C4-2B (cell line): ENCODE results near the gene C4orf50.
"Not testable (repeated sequence)": the region's sequence is repeated elsewhere in the genome, so short reads cannot be mapped to it uniquely, and the experiment has no call there.

Experiments
- H3K27ac ChIP-seq: fragments of 450-650 bp; 2 replicates; pipeline ENCODE4 v1.5.1; 2017
- ZFX ChIP-seq: fragments of 450-650 bp; IDR thresholded peaks from 2 replicates; pipeline ENCODE4 v1.6.1; 2017
- TF ChIP-seq, protein P1 (sequence below): fragments of 450-650 bp; conservative IDR thresholded peaks from 2 replicates; pipeline ENCODE4 v1.5.1; 2017; ENCODE audit warnings: mild to moderate bottlenecking

C4orf50 gene

DNA sequence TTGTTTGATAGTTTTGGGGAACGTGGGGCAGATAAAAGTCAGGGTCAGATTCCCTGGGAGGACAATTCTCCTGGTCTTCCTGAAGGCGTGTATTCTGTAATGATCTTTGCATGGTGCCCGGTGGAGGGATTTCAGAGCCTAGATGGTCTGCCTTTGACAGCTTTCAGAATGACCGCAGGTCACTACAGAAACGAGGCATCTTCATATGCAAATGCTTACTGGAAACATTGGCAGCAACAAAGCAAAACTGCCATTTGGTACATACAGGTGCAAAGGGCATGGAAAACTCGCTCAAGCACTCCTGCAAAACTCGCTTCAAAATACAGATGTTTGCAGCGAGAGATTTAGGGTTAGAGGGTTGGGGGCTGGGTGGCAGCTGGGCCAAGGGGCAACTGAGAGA is 8.8 kb downstream of the C4orf50 start:
- no peak for TF ChIP-seq ZFX
- TF ChIP-seq, protein P1, sequence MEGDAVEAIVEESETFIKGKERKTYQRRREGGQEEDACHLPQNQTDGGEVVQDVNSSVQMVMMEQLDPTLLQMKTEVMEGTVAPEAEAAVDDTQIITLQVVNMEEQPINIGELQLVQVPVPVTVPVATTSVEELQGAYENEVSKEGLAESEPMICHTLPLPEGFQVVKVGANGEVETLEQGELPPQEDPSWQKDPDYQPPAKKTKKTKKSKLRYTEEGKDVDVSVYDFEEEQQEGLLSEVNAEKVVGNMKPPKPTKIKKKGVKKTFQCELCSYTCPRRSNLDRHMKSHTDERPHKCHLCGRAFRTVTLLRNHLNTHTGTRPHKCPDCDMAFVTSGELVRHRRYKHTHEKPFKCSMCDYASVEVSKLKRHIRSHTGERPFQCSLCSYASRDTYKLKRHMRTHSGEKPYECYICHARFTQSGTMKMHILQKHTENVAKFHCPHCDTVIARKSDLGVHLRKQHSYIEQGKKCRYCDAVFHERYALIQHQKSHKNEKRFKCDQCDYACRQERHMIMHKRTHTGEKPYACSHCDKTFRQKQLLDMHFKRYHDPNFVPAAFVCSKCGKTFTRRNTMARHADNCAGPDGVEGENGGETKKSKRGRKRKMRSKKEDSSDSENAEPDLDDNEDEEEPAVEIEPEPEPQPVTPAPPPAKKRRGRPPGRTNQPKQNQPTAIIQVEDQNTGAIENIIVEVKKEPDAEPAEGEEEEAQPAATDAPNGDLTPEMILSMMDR, result no peak

DNA sequence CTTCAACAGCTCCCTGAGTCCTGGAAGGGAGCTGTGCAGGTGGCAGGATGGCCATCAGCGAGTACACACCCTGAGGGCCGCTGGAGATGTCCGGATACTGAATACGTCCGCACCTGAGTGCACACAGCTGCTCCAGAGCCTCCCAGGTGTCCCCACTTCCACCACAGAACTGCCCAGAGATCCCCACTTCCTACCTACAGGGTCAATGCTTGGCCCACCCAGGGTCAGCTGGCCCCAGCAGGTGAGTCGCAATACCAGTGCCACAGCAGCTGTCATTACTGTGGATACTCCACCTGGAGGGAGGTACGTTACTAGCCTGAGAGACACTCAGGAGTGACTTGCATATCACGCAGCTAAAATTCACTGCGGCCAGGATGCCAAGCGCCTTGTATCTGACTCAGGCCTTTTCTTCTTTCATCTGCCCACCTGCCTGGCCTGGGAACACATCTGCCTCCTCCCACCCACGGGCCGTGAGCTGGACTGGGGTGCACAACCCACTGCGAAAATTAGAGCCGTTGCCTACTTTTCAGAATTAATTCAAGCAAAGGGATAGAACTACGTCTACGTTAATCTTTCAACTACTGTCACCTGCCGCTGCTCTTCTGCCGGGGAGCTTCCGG is 9.4 kb downstream of the C4orf50 start:
- no peak for TF ChIP-seq ZFX
- TF ChIP-seq, protein P1, result no peak
- H3K27ac ChIP-seq, result no peak overlapping the region

More for the DNA sequence above, 8.8 kb downstream of the C4orf50 start:
- no peak overlapping the region for H3K27ac ChIP-seq

DNA sequence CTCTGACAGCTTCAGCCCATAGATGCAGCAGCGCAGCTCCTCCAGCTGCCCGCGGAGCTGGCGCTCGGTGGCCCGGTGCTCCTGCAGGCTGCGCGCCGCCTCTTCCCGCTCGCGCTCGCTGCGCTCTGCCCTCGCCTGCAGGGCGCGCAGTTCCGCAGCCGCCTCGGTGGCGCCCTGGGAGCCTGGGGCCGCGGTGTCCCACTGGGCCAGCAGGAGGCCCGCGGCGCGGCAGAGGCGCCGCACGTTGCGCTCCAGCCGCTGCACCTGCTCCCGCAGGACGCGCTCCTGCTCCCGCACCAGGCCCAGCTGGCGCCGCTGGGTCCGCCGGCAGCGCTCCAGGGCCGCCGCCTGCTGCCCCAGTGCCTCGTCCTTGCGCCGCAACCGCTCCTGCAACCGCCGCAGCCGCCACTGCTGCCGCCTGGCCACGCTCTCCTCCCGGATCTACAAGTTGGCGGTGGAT is 10.1 kb downstream of the C4orf50 start:
- TF ChIP-seq, protein P1, result no peak
- TF ChIP-seq ZFX, result no peak
- no peak overlapping the region for H3K27ac ChIP-seq

DNA sequence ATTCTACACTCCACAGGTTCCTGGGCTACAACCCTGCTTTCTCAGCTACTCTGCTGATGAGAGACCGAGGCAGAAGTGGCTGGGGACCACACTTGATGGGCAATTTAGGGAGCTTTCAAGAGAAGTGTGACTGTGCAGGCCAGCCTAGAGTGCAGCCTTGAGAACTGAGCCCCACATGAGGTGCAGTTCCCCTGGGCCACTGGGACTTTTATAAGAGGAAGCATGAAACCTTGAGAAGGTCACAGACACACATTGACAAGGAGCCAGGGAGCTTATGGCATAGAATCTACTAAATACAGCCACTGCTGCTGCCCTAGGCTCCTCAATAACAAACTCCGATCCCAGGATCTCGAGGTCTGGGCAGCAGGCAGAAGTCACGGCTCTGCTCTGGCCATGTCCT is 13.1 kb downstream of the C4orf50 start:
- TF ChIP-seq ZFX, result no peak
- TF ChIP-seq, protein P1, result no peak
- H3K27ac ChIP-seq, result no peak overlapping the region

DNA sequence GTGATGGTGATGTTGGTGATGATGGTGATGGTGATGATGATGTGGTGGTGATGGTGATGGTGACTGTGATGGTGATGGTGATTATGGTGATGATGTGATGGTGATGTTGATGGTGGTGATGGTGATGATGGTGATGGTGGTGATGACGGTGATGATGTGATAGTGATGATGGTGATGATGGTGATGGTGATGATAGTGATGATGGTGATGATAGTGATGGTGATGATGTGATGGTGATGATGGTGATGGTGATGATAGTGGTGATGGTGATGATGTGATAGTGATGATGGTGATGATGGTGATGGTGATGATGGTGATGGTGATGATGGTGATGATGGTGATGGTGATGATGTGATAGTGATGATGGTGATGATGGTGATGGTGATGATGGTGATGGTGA is 14.7 kb downstream of the C4orf50 start:
- not testable (repeated sequence) for H3K27ac ChIP-seq

DNA sequence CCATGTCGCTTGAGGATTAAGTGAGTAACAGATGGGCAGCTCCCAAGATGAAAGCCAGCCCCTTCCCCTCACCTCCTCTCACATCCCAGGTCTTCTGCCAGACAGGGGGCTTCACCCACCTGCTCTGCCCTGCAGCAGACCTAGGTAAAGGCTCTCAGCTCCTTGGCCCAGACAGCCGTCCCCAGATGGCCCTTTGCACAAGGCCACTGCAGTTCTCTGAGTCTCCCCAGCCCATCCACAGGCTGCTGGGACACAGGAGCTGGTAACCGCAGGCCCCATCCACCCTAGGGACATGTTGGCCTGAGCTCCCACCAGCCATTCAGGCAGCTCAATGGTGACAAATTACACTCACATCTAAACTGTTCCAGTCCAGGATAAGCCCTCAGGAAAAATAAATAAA is 15.3 kb downstream of the C4orf50 start:
- H3K27ac ChIP-seq, result no peak overlapping the region
- TF ChIP-seq, protein P1, result no peak
- no peak for TF ChIP-seq ZFX

DNA sequence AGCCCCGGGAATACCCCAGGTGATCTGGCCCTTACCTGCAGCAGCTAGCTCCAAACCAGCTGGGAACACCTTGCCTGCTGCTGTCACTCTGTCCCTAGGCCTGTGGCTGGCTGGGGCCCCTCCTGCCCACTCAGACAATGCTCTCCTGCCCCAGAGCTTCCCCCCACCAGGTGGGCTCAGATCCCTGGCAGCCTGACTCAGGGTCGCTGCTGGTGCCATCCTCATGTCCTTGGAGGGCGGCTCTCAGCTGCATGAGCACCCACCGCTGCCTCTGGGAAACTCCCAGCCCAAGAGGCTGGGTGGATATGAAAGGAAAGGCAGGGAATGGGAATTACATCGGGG is 15.8 kb downstream of the C4orf50 start:
- no peak overlapping the region for H3K27ac ChIP-seq
- TF ChIP-seq, protein P1, result no peak
- no peak for TF ChIP-seq ZFX
